HepG2 (cell line): ENCODE data around the gene CLCN1. TPM values are rescaled to one million over a fixed set of nuclear protein-coding genes. Genes with fewer than 3 reads are reported as not detected.
A peak's percentile ranks its signal among the peaks of the same experiment; 100 is the strongest.

Experiments
- BORCS8-MEF2B ChIP-seq: sonication (generic); formaldehyde crosslinking; IDR thresholded peaks from 2 replicates; pipeline ENCODE4 v1.8.0; 2022; ENCODE audit warnings: mild to moderate bottlenecking, missing genetic modification reagents
- CBX1 ChIP-seq: IDR thresholded peaks from one replicate; pipeline ENCODE4 v1.6.1; 2016; ENCODE audit warnings: antibody characterized with exemption, low read depth
- CREBL2 ChIP-seq: sonication (generic); formaldehyde crosslinking; IDR thresholded peaks from 2 replicates; pipeline ENCODE4 v1.8.1; 2023; ENCODE audit warnings: missing genetic modification reagents, mild to moderate bottlenecking, borderline replicate concordance
- FOXO1 ChIP-seq: sonication (generic); formaldehyde crosslinking; IDR thresholded peaks from 2 replicates; pipeline ENCODE4 v1.4.0; 2020; ENCODE audit warnings: missing genetic modification reagents
- HOXA5 ChIP-seq: sonication (generic); formaldehyde crosslinking; IDR thresholded peaks from 2 replicates; pipeline ENCODE4 v1.4.0; 2020; ENCODE audit warnings: missing genetic modification reagents
- KDM5A ChIP-seq: fragments of 200-600 bp; sonication (generic); IDR thresholded peaks from 2 replicates; pipeline ENCODE4 v1.7.0; 2018; ENCODE audit warnings: antibody characterized with exemption, mild to moderate bottlenecking, low read length, borderline replicate concordance
- KMT2B ChIP-seq: IDR thresholded peaks from 2 replicates; pipeline ENCODE4 v1.6.1; 2016; ENCODE audit warnings: missing genetic modification reagents, missing compliant biosample characterization
- NFKB2 ChIP-seq: sonication (generic); formaldehyde crosslinking; IDR thresholded peaks from 2 replicates; pipeline ENCODE4 v1.4.0; 2020; ENCODE audit warnings: missing genetic modification reagents, borderline replicate concordance
- ONECUT2 ChIP-seq: sonication (generic); formaldehyde crosslinking; IDR thresholded peaks from 2 replicates; pipeline ENCODE4 v1.4.0; 2020; ENCODE audit warnings: missing genetic modification reagents
- TCF12 ChIP-seq, 2 experiments: fragments of 450-650 bp in 1 of 2; sonication (generic) in 1 of 2; formaldehyde crosslinking in 1 of 2; IDR thresholded peaks; 2 replicates each; pipeline versions ENCODE4 v1.6.1 to v1.8.0; 2017 to 2022; ENCODE audit warnings: antibody characterized with exemption in 1 of 2, mild to moderate bottlenecking in 1 of 2, missing genetic modification reagents in 1 of 2, moderate library complexity in 1 of 2
- ZBTB42 ChIP-seq: sonication (generic); formaldehyde crosslinking; IDR thresholded peaks from 2 replicates; pipeline ENCODE4 v1.5.0; 2020; ENCODE audit warnings: mild to moderate bottlenecking, missing genetic modification reagents
- ZNF232 ChIP-seq: sonication (generic); formaldehyde crosslinking; IDR thresholded peaks from 2 replicates; pipeline ENCODE4 v1.4.0; 2020; ENCODE audit warnings: missing genetic modification reagents, borderline replicate concordance
- ZNF335 ChIP-seq: sonication (generic); formaldehyde crosslinking; IDR thresholded peaks from 2 replicates; pipeline ENCODE4 v1.4.0; 2020; ENCODE audit warnings: missing genetic modification reagents
- ZNF501 ChIP-seq: sonication (generic); formaldehyde crosslinking; IDR thresholded peaks from 2 replicates; pipeline ENCODE4 v1.5.1; 2020; ENCODE audit warnings: mild to moderate bottlenecking, moderate library complexity, missing genetic modification reagents
- ZNF883 ChIP-seq: sonication (generic); formaldehyde crosslinking; IDR thresholded peaks from 2 replicates; pipeline ENCODE4 v1.5.1; 2020; ENCODE audit warnings: mild to moderate bottlenecking, missing genetic modification reagents; ENCODE audit errors: not compliant biosample characterization
- polyA plus RNA-seq, 8 experiments: library from polyadenylated mRNA; depleted of rRNA in 3 of 8; stranded (reverse) in 7 of 8; unstranded in 1 of 8; fragments of >200 nt; fragmentation: Illumina TruSeq in 4 of 8; extraction: Trizol in 4 of 8; gene quantifications; 2 replicates each; pipeline versions ENCODE4 v1.2.1 to v1.2.3, GENCODE V29; 2011 to 2016; ENCODE audit warnings: low read depth in 4 of 8, missing spikeins in 1 of 8, mixed read lengths in 1 of 8; ENCODE audit not compliant: insufficient read depth in 1 of 8
- total RNA-seq, 5 experiments: library from RNA; depleted of rRNA; stranded (reverse); fragments of >200 nt; fragmentation: Illumina TruSeq; extraction: Trizol; gene quantifications; 2 replicates each; pipeline ENCODE4 v1.2.3, GENCODE V29; 2016; ENCODE audit warnings: low read depth in 1 of 5
- TF ChIP-seq, protein P1 (sequence below): sonication (generic); formaldehyde crosslinking; IDR thresholded peaks from 2 replicates; pipeline ENCODE4 v1.4.0; 2020; ENCODE audit warnings: missing genetic modification reagents
- TF ChIP-seq, protein P2 (sequence below), 2 experiments: IDR thresholded peaks; 2 replicates each; pipeline ENCODE4 v1.6.1; 2011 to 2012; ENCODE audit warnings: low read length in 2 of 2, borderline replicate concordance in 1 of 2, low read depth in 1 of 2, mild to moderate bottlenecking in 1 of 2, moderate library complexity in 1 of 2
- TF ChIP-seq, protein P3 (sequence below): sonication (generic); formaldehyde crosslinking; IDR thresholded peaks from 2 replicates; pipeline ENCODE4 v1.5.1; 2020; ENCODE audit warnings: mild to moderate bottlenecking, missing genetic modification reagents, moderate library complexity

The CLCN1 gene
- total and polyA plus RNA-seq, 2 of the 13 experiments (the other 11 are each of a cell fraction or from before 2014, with no cell fraction given): 0.01 TPM; not detected in 1

- TF ChIP-seq NFKB2 (CRISPR knock-in tag) (no peak), CREBL2 (no peak), ONECUT2 (CRISPR knock-in tag) (no peak), HOXA5 (CRISPR knock-in tag) (peak; percentile 16; the same call in 1 of the 2 replicates), KDM5A (peak; percentile 63; the same call in 1 of the 2 replicates), ZNF232 (CRISPR knock-in tag) (peak; percentile 55; the same call in 1 of the 2 replicates), FOXO1 (CRISPR knock-in tag) (no peak), BORCS8-MEF2B (CRISPR knock-in tag) (0 out of 2 replicates have a peak, but pooled peaks have one; percentile 2), ZNF335 (CRISPR knock-in tag) (no peak), ZNF883 (CRISPR knock-in tag) (no peak), ZBTB42 (no peak), TCF12 (IDR thresholded peaks at IDR 0.05) (no peak), TCF12 (CRISPR knock-in tag; IDR thresholded peaks at IDR 0.05) (no peak), ZNF501 (peak; percentile 42), CBX1 (no peak), KMT2B (CRISPR knock-in tag) (peak; percentile 22; the same call in 1 of the 2 replicates)
- TF ChIP-seq, protein P1, sequence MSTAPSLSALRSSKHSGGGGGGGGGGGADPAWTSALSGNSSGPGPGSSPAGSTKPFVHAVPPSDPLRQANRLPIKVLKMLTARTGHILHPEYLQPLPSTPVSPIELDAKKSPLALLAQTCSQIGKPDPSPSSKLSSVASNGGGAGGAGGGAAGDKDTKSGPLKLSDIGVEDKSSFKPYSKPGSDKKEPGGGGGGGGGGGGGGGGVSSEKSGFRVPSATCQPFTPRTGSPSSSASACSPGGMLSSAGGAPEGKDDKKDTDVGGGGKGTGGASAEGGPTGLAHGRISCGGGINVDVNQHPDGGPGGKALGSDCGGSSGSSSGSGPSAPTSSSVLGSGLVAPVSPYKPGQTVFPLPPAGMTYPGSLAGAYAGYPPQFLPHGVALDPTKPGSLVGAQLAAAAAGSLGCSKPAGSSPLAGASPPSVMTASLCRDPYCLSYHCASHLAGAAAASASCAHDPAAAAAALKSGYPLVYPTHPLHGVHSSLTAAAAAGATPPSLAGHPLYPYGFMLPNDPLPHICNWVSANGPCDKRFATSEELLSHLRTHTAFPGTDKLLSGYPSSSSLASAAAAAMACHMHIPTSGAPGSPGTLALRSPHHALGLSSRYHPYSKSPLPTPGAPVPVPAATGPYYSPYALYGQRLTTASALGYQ (CRISPR knock-in tag): no peak
- TF ChIP-seq, protein P2, sequence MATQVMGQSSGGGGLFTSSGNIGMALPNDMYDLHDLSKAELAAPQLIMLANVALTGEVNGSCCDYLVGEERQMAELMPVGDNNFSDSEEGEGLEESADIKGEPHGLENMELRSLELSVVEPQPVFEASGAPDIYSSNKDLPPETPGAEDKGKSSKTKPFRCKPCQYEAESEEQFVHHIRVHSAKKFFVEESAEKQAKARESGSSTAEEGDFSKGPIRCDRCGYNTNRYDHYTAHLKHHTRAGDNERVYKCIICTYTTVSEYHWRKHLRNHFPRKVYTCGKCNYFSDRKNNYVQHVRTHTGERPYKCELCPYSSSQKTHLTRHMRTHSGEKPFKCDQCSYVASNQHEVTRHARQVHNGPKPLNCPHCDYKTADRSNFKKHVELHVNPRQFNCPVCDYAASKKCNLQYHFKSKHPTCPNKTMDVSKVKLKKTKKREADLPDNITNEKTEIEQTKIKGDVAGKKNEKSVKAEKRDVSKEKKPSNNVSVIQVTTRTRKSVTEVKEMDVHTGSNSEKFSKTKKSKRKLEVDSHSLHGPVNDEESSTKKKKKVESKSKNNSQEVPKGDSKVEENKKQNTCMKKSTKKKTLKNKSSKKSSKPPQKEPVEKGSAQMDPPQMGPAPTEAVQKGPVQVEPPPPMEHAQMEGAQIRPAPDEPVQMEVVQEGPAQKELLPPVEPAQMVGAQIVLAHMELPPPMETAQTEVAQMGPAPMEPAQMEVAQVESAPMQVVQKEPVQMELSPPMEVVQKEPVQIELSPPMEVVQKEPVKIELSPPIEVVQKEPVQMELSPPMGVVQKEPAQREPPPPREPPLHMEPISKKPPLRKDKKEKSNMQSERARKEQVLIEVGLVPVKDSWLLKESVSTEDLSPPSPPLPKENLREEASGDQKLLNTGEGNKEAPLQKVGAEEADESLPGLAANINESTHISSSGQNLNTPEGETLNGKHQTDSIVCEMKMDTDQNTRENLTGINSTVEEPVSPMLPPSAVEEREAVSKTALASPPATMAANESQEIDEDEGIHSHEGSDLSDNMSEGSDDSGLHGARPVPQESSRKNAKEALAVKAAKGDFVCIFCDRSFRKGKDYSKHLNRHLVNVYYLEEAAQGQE (IDR thresholded peaks at IDR 0.05; ENCODE audit: borderline replicate concordance in 1 of 2, low read depth in 1 of 2, low read length in 2 of 2): 0 out of 4 replicates have a peak, but pooled peaks of 1 of the 2 experiments have one; percentile 38
- TF ChIP-seq, protein P3, sequence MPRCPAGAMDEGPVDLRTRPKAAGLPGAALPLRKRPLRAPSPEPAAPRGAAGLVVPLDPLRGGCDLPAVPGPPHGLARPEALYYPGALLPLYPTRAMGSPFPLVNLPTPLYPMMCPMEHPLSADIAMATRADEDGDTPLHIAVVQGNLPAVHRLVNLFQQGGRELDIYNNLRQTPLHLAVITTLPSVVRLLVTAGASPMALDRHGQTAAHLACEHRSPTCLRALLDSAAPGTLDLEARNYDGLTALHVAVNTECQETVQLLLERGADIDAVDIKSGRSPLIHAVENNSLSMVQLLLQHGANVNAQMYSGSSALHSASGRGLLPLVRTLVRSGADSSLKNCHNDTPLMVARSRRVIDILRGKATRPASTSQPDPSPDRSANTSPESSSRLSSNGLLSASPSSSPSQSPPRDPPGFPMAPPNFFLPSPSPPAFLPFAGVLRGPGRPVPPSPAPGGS: no peak
Measured at GRCh38 chr7:143284591-143285469, 31.1 kb upstream of the CLCN1 start, which contains the start of gene TMEM139 (continued).
